ENCODE measurements around the gene ANKRD33B.

GRCh38 chr5:10627160-10627701 lies 63.4 kb downstream of the ANKRD33B start:
- TF ChIP-seq POLR2A (IDR thresholded peaks at IDR 0.05) (no peak), CTCF (IDR thresholded peaks at IDR 0.05) (no peak)
